Lower leg skin (tissue), 4 donors: ENCODE data around the gene CDKL5. TPM values are rescaled to one million over a fixed set of nuclear protein-coding genes. Genes with fewer than 3 reads are reported as not detected.

Source experiments
- DNase-seq, 2 donors: peaks; one replicate each; pipeline ENCODE4 v3.0.0-alpha.2; 2019; ENCODE audit warnings: low spot score in 2 of 2
- H3K4me3 ChIP-seq: fragments of 200-600 bp; sonication (generic); 2 replicates; pipeline ENCODE4 v1.5.1; 2017; ENCODE audit warnings: mild to moderate bottlenecking, low read depth; ENCODE audit not compliant: poor library complexity, severe bottlenecking
- POLR2A ChIP-seq, 2 donors: fragments of 450-650 bp; IDR thresholded peaks; one replicate each; pipeline ENCODE4 v1.6.1; 2016 to 2017; ENCODE audit warnings: antibody characterized with exemption in 2 of 2, mild to moderate bottlenecking in 1 of 2, moderate library complexity in 1 of 2
- WGBS, 2 donors: methylation state at CpG; one replicate each; pipeline ENCODE4 v1.1.5; 2018; 5-methylcytosine and 5-hydroxymethylcytosine counted together
- intact Hi-C: fragments of 100-400 bp; cut with DNase I; formaldehyde crosslinking; loops from one replicate; pipeline ENCODE4 v1.15.0; 2023; ENCODE audit warnings: low total_unique reads
- total RNA-seq, 4 donors: library from RNA; depleted of rRNA; stranded (reverse); fragments of >200 nt; gene quantifications; one replicate each; pipeline ENCODE4 v1.1.0, GENCODE V29; 2016
- TF ChIP-seq, protein P1 (sequence below), 3 donors: fragments of 450-650 bp; IDR thresholded peaks; one replicate each; pipeline ENCODE4 v1.5.1; 2016; ENCODE audit warnings: antibody characterized with exemption in 3 of 3, mild to moderate bottlenecking in 3 of 3, moderate library complexity in 2 of 3

CDKL5 gene
- total RNA-seq, 4 donors from 2014 or later: 3.3 to 9.2 (median 5.1) TPM

- 85 to 89% methylated on average over 8 to 10 of the region's 10 CpGs for WGBS, 2 donors
- intact Hi-C loops: no loop called here
- TF ChIP-seq, protein P1, sequence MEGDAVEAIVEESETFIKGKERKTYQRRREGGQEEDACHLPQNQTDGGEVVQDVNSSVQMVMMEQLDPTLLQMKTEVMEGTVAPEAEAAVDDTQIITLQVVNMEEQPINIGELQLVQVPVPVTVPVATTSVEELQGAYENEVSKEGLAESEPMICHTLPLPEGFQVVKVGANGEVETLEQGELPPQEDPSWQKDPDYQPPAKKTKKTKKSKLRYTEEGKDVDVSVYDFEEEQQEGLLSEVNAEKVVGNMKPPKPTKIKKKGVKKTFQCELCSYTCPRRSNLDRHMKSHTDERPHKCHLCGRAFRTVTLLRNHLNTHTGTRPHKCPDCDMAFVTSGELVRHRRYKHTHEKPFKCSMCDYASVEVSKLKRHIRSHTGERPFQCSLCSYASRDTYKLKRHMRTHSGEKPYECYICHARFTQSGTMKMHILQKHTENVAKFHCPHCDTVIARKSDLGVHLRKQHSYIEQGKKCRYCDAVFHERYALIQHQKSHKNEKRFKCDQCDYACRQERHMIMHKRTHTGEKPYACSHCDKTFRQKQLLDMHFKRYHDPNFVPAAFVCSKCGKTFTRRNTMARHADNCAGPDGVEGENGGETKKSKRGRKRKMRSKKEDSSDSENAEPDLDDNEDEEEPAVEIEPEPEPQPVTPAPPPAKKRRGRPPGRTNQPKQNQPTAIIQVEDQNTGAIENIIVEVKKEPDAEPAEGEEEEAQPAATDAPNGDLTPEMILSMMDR (IDR thresholded peaks at IDR 0.05): no peak
- no peak for TF ChIP-seq POLR2A (IDR thresholded peaks at IDR 0.05)
- no peak for DNase-seq
- H3K4me3 ChIP-seq: no peak within 1 kb of the TSS
Observed at GRCh38 chrX:18672008-18672407, 246.6 kb downstream of the CDKL5 start, which contains the start of gene RS1. Gene RS1, minus strand, starts transcription at chrX:18672108. Its CDS starts 40 bp downstream, at chrX:18672068.

GRCh38 chrX:18674417-18674787, 249.0 kb downstream of the CDKL5 start:
- no peak for TF ChIP-seq POLR2A (IDR thresholded peaks at IDR 0.05)
- TF ChIP-seq, protein P1 (IDR thresholded peaks at IDR 0.05): no peak
- peak in 1 of 2 donors; percentile 86 for DNase-seq
- 3 to 32% methylated on average over 18 to 19 of the region's 19 CpGs for WGBS, 2 donors
- intact Hi-C loops: no loop called here
- peak overlapping the region; percentile 15 for H3K4me3 ChIP-seq

DNA sequence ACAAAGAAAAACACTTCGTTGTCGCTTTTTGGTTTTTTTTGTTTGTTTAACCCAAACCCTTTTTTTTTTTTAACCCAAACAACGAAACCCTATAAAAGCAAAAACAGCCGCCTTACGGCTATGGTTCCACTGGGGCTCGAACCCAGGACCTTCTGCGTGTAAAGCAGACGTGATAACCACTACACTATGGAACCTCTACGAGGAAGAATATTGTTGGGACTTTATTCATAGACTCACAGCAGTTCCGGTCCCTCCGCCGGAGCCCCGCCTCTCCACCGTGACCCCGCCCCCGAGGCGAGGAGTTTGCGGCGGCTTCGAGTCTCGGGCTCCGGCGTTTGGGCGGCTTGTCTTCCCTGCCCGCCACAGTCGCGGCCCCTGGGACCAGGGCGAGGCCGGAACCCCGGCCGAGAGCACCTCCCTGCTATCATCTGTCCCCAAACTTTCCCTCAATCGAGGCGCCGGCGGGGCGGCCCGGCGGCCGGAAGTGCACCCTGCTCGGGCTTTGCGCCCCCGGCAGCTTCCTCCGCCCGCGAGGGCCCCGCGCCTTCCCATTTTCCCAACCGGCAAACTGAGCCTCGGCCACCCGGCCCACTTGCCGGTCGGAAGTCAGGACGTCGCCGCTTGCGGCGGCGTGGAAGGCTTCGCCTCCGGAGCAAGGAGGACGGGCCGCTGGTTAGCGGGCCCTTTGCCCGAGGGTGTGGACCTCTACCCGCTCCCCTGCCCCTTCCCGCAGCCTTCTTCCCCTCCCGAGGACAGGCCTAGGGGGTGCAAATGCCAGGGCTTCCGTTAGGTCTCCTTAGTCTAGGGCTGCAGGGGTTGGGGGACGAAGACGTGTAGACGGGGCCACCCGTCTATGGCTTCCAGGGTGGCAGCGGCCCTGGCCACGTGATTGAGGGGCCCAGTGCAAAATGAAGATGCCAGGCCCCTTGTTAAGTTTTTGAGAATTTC, 249.7 kb downstream of the CDKL5 start:
- peak overlapping the region; percentile 45 for H3K4me3 ChIP-seq
- TF ChIP-seq, protein P1 (IDR thresholded peaks at IDR 0.05): no peak
- no peak for TF ChIP-seq POLR2A (IDR thresholded peaks at IDR 0.05)
- WGBS, 2 donors: 0 to 22% methylated on average over 26 to 67 of the region's 74 CpGs
- peak; percentile 64 to 95 for DNase-seq
- intact Hi-C loops: no loop called here

DNA sequence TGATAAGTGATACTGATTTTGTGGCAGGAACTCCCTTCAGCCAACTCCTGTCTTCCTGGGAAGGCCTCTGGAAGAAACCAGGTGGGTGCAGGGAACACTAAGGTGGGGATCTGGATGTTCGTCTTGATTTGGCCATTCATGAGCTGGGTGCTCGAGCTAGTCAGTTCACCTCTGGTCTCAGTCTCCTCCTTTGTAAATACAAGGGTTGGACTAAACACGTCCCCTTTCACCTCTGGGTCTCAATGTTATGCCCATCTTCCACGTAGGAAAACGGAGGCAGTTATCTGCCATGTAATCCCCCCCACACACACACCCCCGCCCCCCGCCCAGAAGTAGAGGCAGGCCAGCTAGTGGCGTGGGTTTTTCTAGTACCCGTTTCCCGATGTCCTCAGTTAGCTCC, 250.6 kb downstream of the CDKL5 start:
- 82 to 84% methylated on average over 10 of the region's 10 CpGs for WGBS, 2 donors
- no peak overlapping the region for H3K4me3 ChIP-seq
- no peak for DNase-seq
- intact Hi-C loops: no loop called here
- no peak for TF ChIP-seq POLR2A (IDR thresholded peaks at IDR 0.05)
- TF ChIP-seq, protein P1 (IDR thresholded peaks at IDR 0.05): no peak

GRCh38 chrX:18676470-18676869, 251.1 kb downstream of the CDKL5 start:
- 59 to 68% methylated on average over 10 to 11 of the region's 11 CpGs for WGBS, 2 donors

More at GRCh38 chrX:18676470-18676869, 251.1 kb downstream of the CDKL5 start:
- H3K4me3 ChIP-seq: no peak overlapping the region
- DNase-seq: no peak
- TF ChIP-seq, protein P1 (IDR thresholded peaks at IDR 0.05): no peak
- no peak for TF ChIP-seq POLR2A (IDR thresholded peaks at IDR 0.05)
- intact Hi-C loops: no loop called here
